WTC11 (cell line): ENCODE results near the gene GFRA1. TPM values are rescaled to one million over a fixed set of nuclear protein-coding genes. Genes with fewer than 3 reads are reported as not detected.

Source experiments
- ATAC-seq: fragments of 200-7000 bp; cut with Tn5 transposase; 2 replicates; pipeline ENCODE4 v1.10.0; 2021; ENCODE audit warnings: mild to moderate bottlenecking, moderate library complexity
- CTCF ChIA-PET: fragments of 300-600 bp; sonication (Branson Sonifier 250); formaldehyde crosslinking; loops from one replicate; lab custom pipeline; 2021; ENCODE audit warnings: antibody characterized with exemption; lab: Charles Lee
- POLR2A ChIA-PET: fragments of 350-600 bp; sonication (Branson Sonifier 250); formaldehyde crosslinking; loops from one replicate; lab custom pipeline; 2021; ENCODE audit warnings: antibody characterized with exemption; lab: Charles Lee
- DNase-seq: peaks from one replicate; pipeline ENCODE4 v3.0.0; 2021; ENCODE audit warnings: low spot score
- H3K27ac Mint-ChIP-seq: 2 replicates; pipeline ENCODE4 v1.8.0; 2021; ENCODE audit warnings: mixed read lengths
- H3K27me3 Mint-ChIP-seq: 2 replicates; pipeline ENCODE4 v1.8.0; 2021; ENCODE audit warnings: low read depth, mild to moderate bottlenecking, moderate library complexity, mixed read lengths
- H3K36me3 Mint-ChIP-seq: 2 replicates; pipeline ENCODE4 v1.8.0; 2021; ENCODE audit warnings: mixed read lengths
- H3K4me1 Mint-ChIP-seq: 2 replicates; pipeline ENCODE4 v1.8.0; 2022; ENCODE audit warnings: mixed read lengths
- H3K4me3 Mint-ChIP-seq: 2 replicates; pipeline ENCODE4 v1.8.0; 2021; ENCODE audit warnings: mild to moderate bottlenecking, moderate library complexity, mixed read lengths
- H3K9me3 Mint-ChIP-seq: 2 replicates; pipeline ENCODE4 v1.8.0; 2021; ENCODE audit warnings: mixed read lengths
- ARID4B ChIP-seq: sonication (generic); formaldehyde crosslinking; IDR thresholded peaks from 2 replicates; pipeline ENCODE4 v1.8.0; 2023; ENCODE audit warnings: missing genetic modification reagents, mild to moderate bottlenecking, borderline replicate concordance
- CTCF ChIP-seq: fragments of 200-600 bp; IDR thresholded peaks from 2 replicates; pipeline ENCODE4 v1.8.0; 2022; ENCODE audit warnings: antibody characterized with exemption
- E2F1 ChIP-seq: sonication (generic); formaldehyde crosslinking; IDR thresholded peaks from 2 replicates; pipeline ENCODE4 v1.8.0; 2022; ENCODE audit warnings: mild to moderate bottlenecking, missing genetic modification reagents
- ELF4 ChIP-seq: sonication (generic); formaldehyde crosslinking; IDR thresholded peaks from 2 replicates; pipeline ENCODE4 v1.8.1; 2022; ENCODE audit warnings: low read depth, mild to moderate bottlenecking, moderate library complexity, missing genetic modification reagents
- ETV6 ChIP-seq: sonication (generic); formaldehyde crosslinking; IDR thresholded peaks from 2 replicates; pipeline ENCODE4 v1.8.1; 2022; ENCODE audit warnings: mild to moderate bottlenecking, missing genetic modification reagents
- FOXJ3 ChIP-seq: sonication (generic); formaldehyde crosslinking; IDR thresholded peaks from 2 replicates; pipeline ENCODE4 v1.9.0; 2021; ENCODE audit warnings: missing genetic modification reagents, mild to moderate bottlenecking, borderline replicate concordance
- GABPB1 ChIP-seq: sonication (generic); formaldehyde crosslinking; IDR thresholded peaks from 2 replicates; pipeline ENCODE4 v1.8.1; 2023; ENCODE audit warnings: mild to moderate bottlenecking, missing genetic modification reagents
- KAT7 ChIP-seq: sonication (generic); formaldehyde crosslinking; IDR thresholded peaks from 2 replicates; pipeline ENCODE4 v1.8.1; 2023; ENCODE audit warnings: missing genetic modification reagents, mild to moderate bottlenecking, borderline replicate concordance
- RELA ChIP-seq: sonication (generic); formaldehyde crosslinking; IDR thresholded peaks from 2 replicates; pipeline ENCODE4 v1.8.1; 2022; ENCODE audit warnings: missing genetic modification reagents, mild to moderate bottlenecking, borderline replicate concordance
- SOX15 ChIP-seq: fragments of 250-450 bp; sonication (Bioruptor Pico); IDR thresholded peaks from 2 replicates; pipeline ENCODE4 v1.9.0; 2021; ENCODE audit warnings: mild to moderate bottlenecking
- SP1 ChIP-seq: sonication (generic); formaldehyde crosslinking; conservative IDR thresholded peaks from 2 replicates; pipeline ENCODE4 v1.8.1; 2022; ENCODE audit warnings: missing genetic modification reagents
- STAT6 ChIP-seq: sonication (generic); formaldehyde crosslinking; conservative IDR thresholded peaks from 2 replicates; pipeline ENCODE4 v1.8.1; 2023; ENCODE audit warnings: mild to moderate bottlenecking, low read depth, missing genetic modification reagents, moderate library complexity
- ZNF281 ChIP-seq: sonication (generic); formaldehyde crosslinking; IDR thresholded peaks from 2 replicates; pipeline ENCODE4 v1.8.0; 2023; ENCODE audit warnings: mild to moderate bottlenecking, missing genetic modification reagents
- ZNF532 ChIP-seq: fragments of 250-450 bp; sonication (Bioruptor Pico); IDR thresholded peaks from 2 replicates; pipeline ENCODE4 v1.9.0; 2021; ENCODE audit warnings: mild to moderate bottlenecking, borderline replicate concordance
- total RNA-seq: library from RNA; stranded (reverse); gene quantifications from 3 replicates; pipeline ENCODE4 v1.2.3, GENCODE V29; 2021

The GFRA1 gene
- total RNA-seq, 1 experiment from 2014 or later: 4.4 TPM

- H3K36me3 Mint-ChIP-seq: peaks cover 11% of the 10 kb centered on the region
- peaks cover 38% of the 10 kb centered on the region for H3K4me1 Mint-ChIP-seq
- H3K9me3 Mint-ChIP-seq: peaks cover 28% of the 10 kb centered on the region
- H3K27ac Mint-ChIP-seq: no peak overlapping the region
- ChIA-PET POLR2A (interaction anchor here (1.0 kb wide), 1 partner anchor 62 kb away, joined by 5 read pairs; no protein-coding TSS in a partner anchor), CTCF (interaction anchor here (1.7 kb wide), 1 partner anchor 49 kb away, joined by 4 read pairs; no protein-coding TSS in a partner anchor)
- no peak for TF ChIP-seq ZNF532 (CRISPR knock-in tag)
- TF ChIP-seq SP1: no peak
- no peak for TF ChIP-seq ETV6 (CRISPR knock-in tag)
- TF ChIP-seq KAT7: no peak
- TF ChIP-seq SOX15: no peak
- no peak for TF ChIP-seq FOXJ3 (CRISPR knock-in tag)
- no peak for TF ChIP-seq E2F1 (CRISPR knock-in tag)
- TF ChIP-seq ZNF281 (CRISPR knock-in tag): no peak
- no peak for TF ChIP-seq GABPB1
- TF ChIP-seq CTCF: no peak
- no peak for TF ChIP-seq RELA (CRISPR knock-in tag)
- no peak for TF ChIP-seq STAT6 (CRISPR knock-in tag)
- no peak for TF ChIP-seq ARID4B (CRISPR knock-in tag)
- TF ChIP-seq ELF4 (CRISPR knock-in tag): no peak
- no peak for ATAC-seq
- H3K27me3 Mint-ChIP-seq: peaks cover 9% of the 10 kb centered on the region
- DNase-seq: no peak
- no peak overlapping the region for H3K4me3 Mint-ChIP-seq
Measured at GRCh38 chr10:116169782-116170445, 103.1 kb downstream of the GFRA1 start.
